ENCODE data around the gene DSCAML1. TPM values are rescaled to one million over a fixed set of nuclear protein-coding genes. Genes with fewer than 3 reads are reported as not detected.

The DSCAML1 gene
- total RNA-seq, 2 experiments from 2014 or later, result 1.4 to 3.1 TPM

GRCh38 chr11:117806846-117807245 lies 9.8 kb upstream of the DSCAML1 start:
- Mint-ChIP-seq H3K36me3 (no peaks in the 10 kb centered on the region), H3K27me3 (no peaks in the 10 kb centered on the region), H3K9me3 (no peaks in the 10 kb centered on the region), H3K4me1 (peaks cover 15% of the 10 kb centered on the region), H3K4me3 (no peak overlapping the region), H3K27ac (no peak overlapping the region)
- POLR2A ChIA-PET, result interaction anchor here (1.0 to 2.6 kb wide), 2 partner anchors 11 to 141 kb away, joined by 3 to 29 read pairs; no protein-coding TSS in a partner anchor
- ATAC-seq (ENCODE audit: low read depth) (no peak), DNase-seq (no peak)

DNA sequence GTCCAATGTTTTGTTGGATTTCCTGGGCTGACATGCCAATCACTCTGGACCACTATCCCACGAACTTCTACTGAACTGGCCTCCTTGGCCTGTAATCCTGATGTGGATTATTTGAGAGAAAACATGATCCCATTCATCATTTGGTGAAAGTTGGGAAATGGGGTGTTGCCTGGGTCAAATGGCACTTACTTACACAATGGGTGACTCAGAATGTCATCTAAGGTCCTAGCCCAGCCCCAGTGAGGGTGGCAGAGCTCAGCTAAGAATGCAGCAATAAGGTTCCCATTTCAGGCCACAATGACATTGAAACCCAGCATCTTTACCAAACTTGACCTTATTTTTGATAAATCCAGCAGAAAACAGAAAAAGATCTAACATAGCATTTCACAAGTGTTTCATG lies 8.0 kb upstream of the DSCAML1 start:
- Mint-ChIP-seq H3K27ac (no peak overlapping the region), H3K4me3 (no peak overlapping the region), H3K36me3 (no peaks in the 10 kb centered on the region), H3K9me3 (no peaks in the 10 kb centered on the region), H3K27me3 (peaks cover 9% of the 10 kb centered on the region), H3K4me1 (peaks cover 15% of the 10 kb centered on the region)
- POLR2A ChIA-PET, result interaction anchor here (1.1 kb wide), 1 partner anchor 127 kb away, joined by 3 read pairs; no protein-coding TSS in a partner anchor
- DNase-seq (no peak), ATAC-seq (ENCODE audit: low read depth) (no peak)

GRCh38 chr11:117803896-117804295 lies 6.9 kb upstream of the DSCAML1 start:
- ATAC-seq (ENCODE audit: low read depth) (no peak), DNase-seq (no peak)
- peaks cover 6% of the 10 kb centered on the region for H3K4me1 Mint-ChIP-seq
- no peak overlapping the region for H3K27ac Mint-ChIP-seq
- POLR2A ChIA-PET, result no interaction called here
- H3K36me3 Mint-ChIP-seq, result no peaks in the 10 kb centered on the region
- H3K27me3 Mint-ChIP-seq, result peaks cover 20% of the 10 kb centered on the region
- no peaks in the 10 kb centered on the region for H3K9me3 Mint-ChIP-seq
- H3K4me3 Mint-ChIP-seq, result no peak overlapping the region

GRCh38 chr11:117799634-117800033 lies 2.6 kb upstream of the DSCAML1 start:
- Mint-ChIP-seq H3K27me3 (peaks cover 51% of the 10 kb centered on the region), H3K27ac (no peak overlapping the region), H3K9me3 (no peaks in the 10 kb centered on the region), H3K4me3 (no peak overlapping the region), H3K4me1 (peaks cover 2% of the 10 kb centered on the region), H3K36me3 (no peaks in the 10 kb centered on the region)
- no peak for ATAC-seq (ENCODE audit: low read depth)
- DNase-seq, result no peak
- POLR2A ChIA-PET, result no interaction called here

DNA sequence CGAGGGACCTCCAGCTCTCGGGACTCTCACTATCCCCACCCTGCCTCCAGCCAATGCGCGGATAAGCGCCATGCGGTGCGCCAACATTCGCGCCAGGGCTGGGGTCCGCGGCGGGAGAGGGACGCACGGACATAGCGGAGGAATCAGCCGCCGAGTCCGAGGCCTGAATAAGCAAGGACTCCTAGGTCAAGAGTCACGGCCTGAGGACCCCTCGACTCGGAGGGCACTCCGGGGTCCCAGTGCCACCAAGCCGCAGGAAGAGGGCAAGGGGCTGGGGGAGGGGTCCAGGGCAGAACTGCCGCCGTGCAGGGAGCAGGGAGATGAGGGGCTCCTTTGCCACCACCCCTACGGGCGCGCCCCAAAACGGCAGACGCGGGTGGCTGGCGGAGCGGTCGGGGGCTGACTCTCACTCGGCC lies 552 bp downstream of the DSCAML1 start:
- no peak for ATAC-seq (ENCODE audit: low read depth)
- H3K27ac Mint-ChIP-seq, result no peak overlapping the region
- peak overlapping the region; percentile 23 for H3K4me3 Mint-ChIP-seq

DNA sequence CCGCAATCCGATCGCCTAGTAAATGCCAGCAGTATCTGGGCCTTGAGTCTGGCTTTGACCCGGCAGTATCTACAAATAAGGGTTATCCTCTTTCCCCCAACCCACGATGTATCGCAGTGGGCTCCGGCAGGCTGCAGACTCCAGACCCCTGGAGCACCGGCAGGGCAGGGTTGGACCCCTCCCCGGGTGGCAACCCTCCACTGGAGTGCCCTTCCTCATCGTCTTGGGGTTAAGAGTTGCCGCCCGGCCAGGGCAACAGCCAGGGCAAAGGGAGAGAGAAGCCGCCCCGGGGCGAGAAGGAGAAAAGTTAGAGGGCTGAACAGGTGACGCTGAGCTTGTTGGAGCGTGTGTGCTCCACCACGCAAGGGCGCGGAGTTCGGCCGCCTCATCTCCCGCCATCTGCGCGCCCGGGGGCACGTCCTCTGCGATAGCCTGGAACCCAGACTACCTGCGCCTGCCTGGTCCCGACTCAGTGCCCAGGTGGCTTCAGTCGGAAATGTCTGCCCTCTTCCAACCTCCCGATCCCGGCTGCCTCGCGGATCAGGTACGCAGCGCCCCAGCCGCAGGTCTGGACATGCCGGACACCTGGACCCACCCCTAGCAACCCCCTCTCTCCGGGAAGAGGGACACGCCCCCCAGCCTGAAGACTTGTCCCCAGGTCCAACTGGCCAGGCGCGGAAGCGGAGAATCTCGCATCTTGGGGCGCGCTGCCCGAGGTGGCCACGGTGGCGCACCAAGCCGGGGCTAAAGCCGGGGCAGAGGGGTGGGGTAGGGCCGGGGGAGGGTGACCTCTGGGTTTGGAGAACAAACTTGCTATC lies 1.2 kb downstream of the DSCAML1 start:
- Mint-ChIP-seq H3K27me3 (peaks cover 76% of the 10 kb centered on the region), H3K4me3 (peak overlapping the region; percentile 23), H3K36me3 (no peaks in the 10 kb centered on the region), H3K9me3 (no peaks in the 10 kb centered on the region), H3K27ac (no peak overlapping the region), H3K4me1 (peaks cover 2% of the 10 kb centered on the region)
- no peak for ATAC-seq (ENCODE audit: low read depth)
- DNase-seq, result no peak
- POLR2A ChIA-PET, result no interaction called here

More for the DNA sequence above, 552 bp downstream of the DSCAML1 start:
- no peaks in the 10 kb centered on the region for H3K36me3 Mint-ChIP-seq
- H3K4me1 Mint-ChIP-seq, result peaks cover 2% of the 10 kb centered on the region
- no peak for DNase-seq
- H3K27me3 Mint-ChIP-seq, result peaks cover 78% of the 10 kb centered on the region
- POLR2A ChIA-PET, result no interaction called here
- H3K9me3 Mint-ChIP-seq, result no peaks in the 10 kb centered on the region

- Mint-ChIP-seq H3K9me3 (no peaks in the 10 kb centered on the region), H3K27me3 (peaks cover 70% of the 10 kb centered on the region), H3K4me1 (peaks cover 2% of the 10 kb centered on the region), H3K36me3 (no peaks in the 10 kb centered on the region), H3K4me3 (no peak overlapping the region), H3K27ac (no peak overlapping the region)
- DNase-seq (no peak), ATAC-seq (ENCODE audit: low read depth) (no peak)
- POLR2A ChIA-PET, result no interaction called here
Observed at GRCh38 chr11:117794772-117795629, 2.0 kb downstream of the DSCAML1 start.

DNA sequence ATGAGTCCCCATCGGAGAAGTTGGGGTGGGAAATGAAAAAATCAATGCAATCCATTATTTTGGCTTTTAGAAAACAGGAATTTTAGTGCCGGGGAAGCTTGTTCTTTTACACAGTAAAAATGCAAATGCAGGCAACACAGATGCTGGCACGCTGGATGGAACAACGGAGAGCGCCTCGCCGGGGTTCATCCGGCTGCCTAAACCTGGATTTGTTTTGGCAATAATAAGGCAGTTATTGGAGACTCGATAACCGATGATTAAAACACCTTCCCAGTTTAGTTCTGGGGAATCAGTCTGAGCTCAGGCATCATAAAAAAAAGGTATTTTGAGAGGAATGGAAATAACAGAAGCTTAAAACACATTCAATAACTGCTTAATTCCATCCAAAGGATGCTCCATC lies 2.9 kb downstream of the DSCAML1 start:
- no peaks in the 10 kb centered on the region for H3K9me3 Mint-ChIP-seq
- no peaks in the 10 kb centered on the region for H3K36me3 Mint-ChIP-seq
- no peak overlapping the region for H3K4me3 Mint-ChIP-seq
- peaks cover 64% of the 10 kb centered on the region for H3K27me3 Mint-ChIP-seq
- H3K27ac Mint-ChIP-seq, result no peak overlapping the region
- peaks cover 2% of the 10 kb centered on the region for H3K4me1 Mint-ChIP-seq
- DNase-seq (no peak), ATAC-seq (ENCODE audit: low read depth) (no peak)
- POLR2A ChIA-PET, result no interaction called here

DNA sequence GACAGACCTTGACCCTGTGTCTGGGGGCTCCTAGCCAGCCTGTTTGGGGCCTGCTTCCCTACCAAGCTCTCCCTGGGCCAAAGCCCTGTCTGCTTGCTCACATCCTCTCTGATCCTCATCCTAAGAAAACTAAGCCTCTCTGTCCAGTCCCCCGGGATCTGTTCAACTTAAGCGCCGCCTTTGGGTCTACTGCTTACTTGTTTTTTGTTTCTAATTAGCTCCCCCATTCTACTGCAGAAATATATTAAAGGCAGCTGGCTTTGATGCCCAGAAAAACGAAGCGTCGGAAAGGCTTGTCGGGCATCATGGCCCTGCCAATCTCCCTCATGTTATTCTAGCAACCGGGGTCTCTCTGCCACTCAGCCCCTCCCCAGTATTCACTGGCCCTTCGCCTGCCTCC lies 3.4 kb downstream of the DSCAML1 start:
- POLR2A ChIA-PET, result no interaction called here
- no peaks in the 10 kb centered on the region for H3K9me3 Mint-ChIP-seq
- H3K27ac Mint-ChIP-seq, result no peak overlapping the region
- ATAC-seq (ENCODE audit: low read depth) (no peak), DNase-seq (no peak)
- H3K36me3 Mint-ChIP-seq, result no peaks in the 10 kb centered on the region
- H3K4me3 Mint-ChIP-seq, result no peak overlapping the region
- H3K4me1 Mint-ChIP-seq, result peaks cover 2% of the 10 kb centered on the region
- H3K27me3 Mint-ChIP-seq, result peaks cover 61% of the 10 kb centered on the region

- Mint-ChIP-seq H3K36me3 (no peaks in the 10 kb centered on the region), H3K27me3 (peaks cover 59% of the 10 kb centered on the region), H3K9me3 (no peaks in the 10 kb centered on the region), H3K27ac (no peak overlapping the region), H3K4me1 (peaks cover 2% of the 10 kb centered on the region), H3K4me3 (no peak overlapping the region)
- ATAC-seq (ENCODE audit: low read depth) (no peak), DNase-seq (no peak)
- POLR2A ChIA-PET, result no interaction called here
Observed at GRCh38 chr11:117792992-117793391, 4.0 kb downstream of the DSCAML1 start.

- DNase-seq, result no peak
- Mint-ChIP-seq H3K27me3 (peaks cover 51% of the 10 kb centered on the region), H3K27ac (no peak overlapping the region), H3K4me3 (no peak overlapping the region), H3K4me1 (no peaks in the 10 kb centered on the region), H3K36me3 (no peaks in the 10 kb centered on the region), H3K9me3 (no peaks in the 10 kb centered on the region)
- no peak for ATAC-seq (ENCODE audit: low read depth)
- POLR2A ChIA-PET, result no interaction called here
Observed at GRCh38 chr11:117792241-117792640, 4.8 kb downstream of the DSCAML1 start.

- H3K36me3 Mint-ChIP-seq, result no peaks in the 10 kb centered on the region
- peaks cover 43% of the 10 kb centered on the region for H3K27me3 Mint-ChIP-seq
- no peak overlapping the region for H3K27ac Mint-ChIP-seq
- no peaks in the 10 kb centered on the region for H3K4me1 Mint-ChIP-seq
- H3K9me3 Mint-ChIP-seq, result no peaks in the 10 kb centered on the region
- DNase-seq (no peak), ATAC-seq (ENCODE audit: low read depth) (no peak)
- POLR2A ChIA-PET, result no interaction called here
- no peak overlapping the region for H3K4me3 Mint-ChIP-seq
Observed at GRCh38 chr11:117790279-117790678, 6.7 kb downstream of the DSCAML1 start.

DNA sequence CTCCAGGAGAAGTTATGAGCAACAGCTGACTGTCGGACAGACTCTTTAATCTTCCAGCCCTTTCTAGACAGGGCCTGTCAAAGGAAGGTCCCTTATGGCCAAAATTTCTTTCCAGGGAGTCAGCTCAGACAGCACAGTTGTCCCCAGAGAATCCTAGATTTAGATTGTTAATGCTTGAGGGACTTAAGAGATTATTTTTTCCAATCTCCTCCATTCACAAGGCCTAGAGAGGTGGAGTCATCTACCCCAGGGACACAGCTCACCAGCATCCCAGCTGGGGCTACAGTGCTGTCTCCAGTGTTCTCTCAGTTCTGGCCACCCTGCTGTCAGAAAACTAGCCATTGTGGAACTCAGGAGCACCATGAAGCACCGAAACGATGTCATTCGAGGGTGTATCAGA lies 7.8 kb downstream of the DSCAML1 start:
- no peak overlapping the region for H3K4me3 Mint-ChIP-seq
- DNase-seq (no peak), ATAC-seq (ENCODE audit: low read depth) (no peak)
- POLR2A ChIA-PET, result no interaction called here
- H3K9me3 Mint-ChIP-seq, result no peaks in the 10 kb centered on the region
- H3K36me3 Mint-ChIP-seq, result no peaks in the 10 kb centered on the region
- H3K4me1 Mint-ChIP-seq, result no peaks in the 10 kb centered on the region
- H3K27ac Mint-ChIP-seq, result no peak overlapping the region
- peaks cover 37% of the 10 kb centered on the region for H3K27me3 Mint-ChIP-seq

Measured in activated naive CD8-positive, alpha-beta T cell treated with anti-CD3 and anti-CD28 coated beads, Interleukin-2, amount 10 ng/mL, durations not matched to agents 7 days and 5 days (primary cell).